D721Med (cell line): ENCODE results near the gene ACTG2.
"Not testable (repeated sequence)": the region's sequence is repeated elsewhere in the genome, so short reads cannot be mapped to it uniquely, and the experiment has no call there.

Experiments used
- DNase-seq: peaks from one replicate; pipeline ENCODE4 v3.0.0; 2011; ENCODE audit warnings: low spot score; ENCODE audit not compliant: insufficient read length
- FAIRE-seq: peaks from 2 replicates; lab custom pipeline; 2011; peaks lifted over from hg19 to GRCh38; lab: Jason Lieb, UNC
- TF ChIP-seq, protein P1 (sequence below): IDR thresholded peaks from 2 replicates; pipeline ENCODE4 v1.5.1; 2012; ENCODE audit warnings: mild to moderate bottlenecking, control low read depth; ENCODE audit not compliant: insufficient read depth; ENCODE audit errors: missing control alignments

Gene ACTG2

GRCh38 chr2:73886357-73886756 is 6.5 kb upstream of the ACTG2 start:
- DNase-seq: no peak
- TF ChIP-seq, protein P1, sequence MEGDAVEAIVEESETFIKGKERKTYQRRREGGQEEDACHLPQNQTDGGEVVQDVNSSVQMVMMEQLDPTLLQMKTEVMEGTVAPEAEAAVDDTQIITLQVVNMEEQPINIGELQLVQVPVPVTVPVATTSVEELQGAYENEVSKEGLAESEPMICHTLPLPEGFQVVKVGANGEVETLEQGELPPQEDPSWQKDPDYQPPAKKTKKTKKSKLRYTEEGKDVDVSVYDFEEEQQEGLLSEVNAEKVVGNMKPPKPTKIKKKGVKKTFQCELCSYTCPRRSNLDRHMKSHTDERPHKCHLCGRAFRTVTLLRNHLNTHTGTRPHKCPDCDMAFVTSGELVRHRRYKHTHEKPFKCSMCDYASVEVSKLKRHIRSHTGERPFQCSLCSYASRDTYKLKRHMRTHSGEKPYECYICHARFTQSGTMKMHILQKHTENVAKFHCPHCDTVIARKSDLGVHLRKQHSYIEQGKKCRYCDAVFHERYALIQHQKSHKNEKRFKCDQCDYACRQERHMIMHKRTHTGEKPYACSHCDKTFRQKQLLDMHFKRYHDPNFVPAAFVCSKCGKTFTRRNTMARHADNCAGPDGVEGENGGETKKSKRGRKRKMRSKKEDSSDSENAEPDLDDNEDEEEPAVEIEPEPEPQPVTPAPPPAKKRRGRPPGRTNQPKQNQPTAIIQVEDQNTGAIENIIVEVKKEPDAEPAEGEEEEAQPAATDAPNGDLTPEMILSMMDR: no peak
- FAIRE-seq: no peak

- DNase-seq, FAIRE-seq: not testable (repeated sequence)
These were observed 5.0 kb upstream of the ACTG2 start for GRCh38 chr2:73887596-73888353.

DNA sequence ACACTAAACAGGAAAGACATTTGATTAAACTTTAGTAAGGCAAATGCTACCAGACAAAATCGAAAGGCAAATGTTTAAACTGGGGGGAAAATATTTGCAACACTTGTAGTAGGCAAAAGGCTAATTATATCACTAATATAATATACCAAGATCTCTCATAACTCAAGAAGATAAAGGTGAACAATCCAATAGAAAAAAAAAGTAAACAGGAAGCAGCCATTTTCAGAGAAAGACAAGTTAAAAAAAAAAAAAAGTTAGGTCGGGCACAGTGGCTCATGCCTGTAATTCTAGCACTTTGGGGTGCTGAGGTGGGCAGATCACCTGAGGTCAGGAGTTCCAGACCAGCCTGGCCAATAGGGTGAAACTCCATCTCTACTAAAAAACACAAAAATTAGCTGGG is 4.4 kb upstream of the ACTG2 start:
- TF ChIP-seq, protein P1: no peak
- DNase-seq (no peak), FAIRE-seq (no peak)

- FAIRE-seq (no peak), DNase-seq (no peak)
- TF ChIP-seq, protein P1: no peak
These were observed 3.6 kb upstream of the ACTG2 start for GRCh38 chr2:73889206-73889605.

DNA sequence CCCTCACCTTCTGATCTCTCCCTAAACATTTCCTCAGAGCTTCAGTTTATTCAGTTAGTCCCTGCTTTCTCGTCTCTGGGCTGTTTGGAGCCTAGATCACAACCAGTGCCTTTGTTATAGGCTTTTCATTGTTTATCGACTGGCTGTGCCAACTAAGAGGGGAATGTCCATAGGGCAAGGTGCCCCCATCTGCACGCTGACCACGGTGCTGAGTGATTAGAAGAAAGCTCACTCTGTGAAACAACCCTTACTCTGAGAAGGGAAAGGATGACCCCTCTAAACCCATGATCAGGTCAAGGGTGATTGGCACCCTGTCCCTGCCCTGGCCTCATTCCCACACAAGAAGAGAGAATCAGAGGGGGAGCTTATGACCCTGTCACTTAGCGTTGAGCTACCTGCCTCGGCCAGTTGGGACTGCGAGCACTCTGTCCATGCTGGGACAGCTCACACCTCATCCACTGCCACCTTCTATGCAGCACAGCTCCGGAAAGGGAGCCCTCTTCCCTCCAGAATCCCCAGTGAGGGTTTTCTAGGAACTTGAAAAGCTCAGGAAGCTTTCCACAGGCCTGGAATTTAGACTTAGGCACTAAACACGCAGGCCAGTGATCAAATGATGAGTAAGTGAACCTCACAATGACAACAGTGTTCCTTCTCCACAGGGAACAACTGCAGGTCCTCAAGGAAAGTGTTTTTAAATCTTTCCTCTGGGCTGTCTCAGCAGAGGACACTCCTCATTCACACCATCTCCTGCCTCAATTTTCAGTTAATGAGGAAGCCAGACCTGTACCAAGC is 2.3 kb upstream of the ACTG2 start:
- TF ChIP-seq, protein P1: no peak
- DNase-seq (no peak), FAIRE-seq (no peak)

DNA sequence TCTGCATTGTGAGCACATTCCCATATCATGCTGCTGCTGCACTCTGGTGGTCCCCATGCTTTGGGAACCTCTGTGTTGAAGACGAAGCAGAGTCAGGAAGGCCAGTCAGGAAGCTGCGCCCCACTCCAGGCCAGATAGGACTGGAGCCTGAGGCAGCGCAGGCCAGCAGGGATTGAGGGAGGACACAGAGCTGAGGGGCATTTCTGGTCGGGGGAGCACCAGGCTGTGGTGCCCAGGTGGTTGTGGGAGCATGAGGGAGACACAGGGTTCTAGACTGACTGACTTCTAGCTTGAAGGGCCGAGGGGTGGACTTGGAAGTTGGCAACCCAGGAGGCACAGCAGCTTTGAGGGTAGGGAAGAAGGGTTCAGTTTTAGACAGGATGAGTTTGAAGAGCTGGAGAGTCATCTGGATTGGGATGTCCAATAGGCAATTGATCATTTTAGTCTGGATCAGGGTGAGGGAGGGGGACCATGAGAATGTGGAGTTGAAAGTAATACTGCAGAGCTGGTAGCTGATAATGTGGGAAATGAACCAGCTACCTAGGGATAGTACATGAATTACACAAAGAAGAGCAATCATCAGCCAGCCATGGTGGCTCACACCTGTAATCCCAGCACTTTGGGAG is 1.4 kb upstream of the ACTG2 start:
- TF ChIP-seq, protein P1: no peak
- DNase-seq: no peak
- FAIRE-seq: no peak

- TF ChIP-seq, protein P1: no peak
- DNase-seq: no peak
- no peak for FAIRE-seq
These were observed 1.1 kb downstream of the ACTG2 start for GRCh38 chr2:73893764-73894474.
